Calu3 (cell line): ENCODE measurements around the gene MYL3. TPM values are rescaled to one million over a fixed set of nuclear protein-coding genes. Genes with fewer than 3 reads are reported as not detected.

Experiments
- BruUV-seq: library from RNA; stranded (reverse); fragments of 400-500 nt; replicated peaks from 2 replicates; lab custom pipeline; 2021; lab: Mats Ljungman, UMichigan
- CTCF ChIA-PET: fragments of 300-600 bp; sonication (Branson Sonifier 250); formaldehyde crosslinking; loops from one replicate; lab custom pipeline; 2022; ENCODE audit warnings: antibody characterized with exemption; lab: Charles Lee
- DNase-seq: peaks from one replicate; pipeline ENCODE4 v3.0.0; 2022
- H3K27ac Mint-ChIP-seq: one replicate; pipeline ENCODE4 v1.8.0; 2022; ENCODE audit warnings: mixed read lengths; ENCODE audit not compliant: unreplicated experiment
- H3K27me3 Mint-ChIP-seq: one replicate; pipeline ENCODE4 v1.8.0; 2022; ENCODE audit warnings: mixed read lengths; ENCODE audit not compliant: unreplicated experiment
- H3K36me3 Mint-ChIP-seq: one replicate; pipeline ENCODE4 v1.8.0; 2022; ENCODE audit warnings: mild to moderate bottlenecking, moderate library complexity, mixed read lengths; ENCODE audit not compliant: insufficient read depth, unreplicated experiment
- H3K4me1 Mint-ChIP-seq: one replicate; pipeline ENCODE4 v1.8.0; 2022; ENCODE audit warnings: mild to moderate bottlenecking, low read depth, mixed read lengths; ENCODE audit not compliant: unreplicated experiment
- H3K4me3 Mint-ChIP-seq: one replicate; pipeline ENCODE4 v1.8.0; 2022; ENCODE audit warnings: mild to moderate bottlenecking, low read depth, moderate library complexity, mixed read lengths; ENCODE audit not compliant: unreplicated experiment
- H3K9me3 Mint-ChIP-seq: one replicate; pipeline ENCODE4 v1.8.0; 2022; ENCODE audit warnings: low read depth, mixed read lengths; ENCODE audit not compliant: unreplicated experiment
- intact Hi-C: fragments of 100-400 bp; cut with micrococcal nuclease; formaldehyde crosslinking; loops from one replicate; pipeline ENCODE4 v1.10.0; 2022; ENCODE audit not compliant: unreplicated experiment
- total RNA-seq: library from RNA; stranded (reverse); gene quantifications from 2 replicates; pipeline ENCODE4 v1.2.3, GENCODE V29; 2022
- TF ChIP-seq, protein P1 (sequence below): fragments of 200-600 bp; IDR thresholded peaks from one replicate; pipeline ENCODE4 v1.8.0; 2022; ENCODE audit warnings: antibody characterized with exemption; ENCODE audit not compliant: unreplicated experiment

The MYL3 gene
- total RNA-seq, 1 experiment from 2014 or later: not detected

DNA sequence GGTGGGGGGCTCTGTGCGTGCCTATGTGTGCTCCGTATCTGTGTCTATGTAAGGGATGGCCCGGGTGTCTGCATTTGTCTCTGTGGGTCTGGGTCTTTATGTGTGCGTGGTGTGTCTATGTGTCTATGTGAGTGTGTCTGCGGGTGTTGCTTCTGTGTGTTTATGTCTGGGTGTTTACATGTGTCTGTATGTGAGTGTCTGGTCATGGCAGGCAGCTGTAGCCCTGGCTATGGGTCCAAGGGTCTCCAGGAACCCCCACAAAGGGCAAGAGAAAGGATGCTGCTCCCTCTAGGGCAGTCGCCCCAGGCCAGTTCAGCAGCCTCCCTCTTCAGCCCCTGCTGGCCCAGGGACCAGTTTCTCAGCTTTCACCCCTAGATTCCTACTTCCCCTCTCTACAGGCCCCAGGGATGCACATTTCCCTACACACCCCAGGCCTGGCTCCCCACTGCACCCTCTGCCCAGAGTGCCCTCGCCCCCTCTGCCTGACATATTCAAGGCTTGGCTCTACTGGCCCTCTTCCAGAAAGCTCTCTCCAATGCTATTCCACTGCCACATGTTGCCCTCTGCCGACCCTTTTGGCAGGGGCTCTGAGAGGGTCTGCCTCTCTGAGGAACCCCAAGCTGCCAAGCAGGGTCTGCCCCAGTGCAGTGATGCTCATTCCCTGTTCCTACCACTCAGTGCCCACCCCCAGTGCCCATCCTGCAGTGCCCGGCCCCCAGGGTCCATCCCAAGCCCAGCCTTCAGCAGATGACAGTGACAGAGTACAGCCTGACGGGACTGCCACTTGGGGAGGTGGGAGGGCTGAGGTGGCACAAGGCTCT is 1.0 kb upstream of the MYL3 start:
- Mint-ChIP-seq H3K27me3 (peaks cover 33% of the 10 kb centered on the region), H3K27ac (no peak overlapping the region), H3K36me3 (no peaks in the 10 kb centered on the region), H3K9me3 (no peaks in the 10 kb centered on the region), H3K4me1 (no peaks in the 10 kb centered on the region), H3K4me3 (no peak overlapping the region)
- DNase-seq: no peak
- CTCF ChIA-PET: no interaction called here
- BruUV-seq: no TSS peak
- TF ChIP-seq, protein P1, sequence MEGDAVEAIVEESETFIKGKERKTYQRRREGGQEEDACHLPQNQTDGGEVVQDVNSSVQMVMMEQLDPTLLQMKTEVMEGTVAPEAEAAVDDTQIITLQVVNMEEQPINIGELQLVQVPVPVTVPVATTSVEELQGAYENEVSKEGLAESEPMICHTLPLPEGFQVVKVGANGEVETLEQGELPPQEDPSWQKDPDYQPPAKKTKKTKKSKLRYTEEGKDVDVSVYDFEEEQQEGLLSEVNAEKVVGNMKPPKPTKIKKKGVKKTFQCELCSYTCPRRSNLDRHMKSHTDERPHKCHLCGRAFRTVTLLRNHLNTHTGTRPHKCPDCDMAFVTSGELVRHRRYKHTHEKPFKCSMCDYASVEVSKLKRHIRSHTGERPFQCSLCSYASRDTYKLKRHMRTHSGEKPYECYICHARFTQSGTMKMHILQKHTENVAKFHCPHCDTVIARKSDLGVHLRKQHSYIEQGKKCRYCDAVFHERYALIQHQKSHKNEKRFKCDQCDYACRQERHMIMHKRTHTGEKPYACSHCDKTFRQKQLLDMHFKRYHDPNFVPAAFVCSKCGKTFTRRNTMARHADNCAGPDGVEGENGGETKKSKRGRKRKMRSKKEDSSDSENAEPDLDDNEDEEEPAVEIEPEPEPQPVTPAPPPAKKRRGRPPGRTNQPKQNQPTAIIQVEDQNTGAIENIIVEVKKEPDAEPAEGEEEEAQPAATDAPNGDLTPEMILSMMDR: no peak
- intact Hi-C loops: loop anchor here (5.0 kb wide), 1 partner anchor 33 kb away; no protein-coding TSS in a partner anchor

DNA sequence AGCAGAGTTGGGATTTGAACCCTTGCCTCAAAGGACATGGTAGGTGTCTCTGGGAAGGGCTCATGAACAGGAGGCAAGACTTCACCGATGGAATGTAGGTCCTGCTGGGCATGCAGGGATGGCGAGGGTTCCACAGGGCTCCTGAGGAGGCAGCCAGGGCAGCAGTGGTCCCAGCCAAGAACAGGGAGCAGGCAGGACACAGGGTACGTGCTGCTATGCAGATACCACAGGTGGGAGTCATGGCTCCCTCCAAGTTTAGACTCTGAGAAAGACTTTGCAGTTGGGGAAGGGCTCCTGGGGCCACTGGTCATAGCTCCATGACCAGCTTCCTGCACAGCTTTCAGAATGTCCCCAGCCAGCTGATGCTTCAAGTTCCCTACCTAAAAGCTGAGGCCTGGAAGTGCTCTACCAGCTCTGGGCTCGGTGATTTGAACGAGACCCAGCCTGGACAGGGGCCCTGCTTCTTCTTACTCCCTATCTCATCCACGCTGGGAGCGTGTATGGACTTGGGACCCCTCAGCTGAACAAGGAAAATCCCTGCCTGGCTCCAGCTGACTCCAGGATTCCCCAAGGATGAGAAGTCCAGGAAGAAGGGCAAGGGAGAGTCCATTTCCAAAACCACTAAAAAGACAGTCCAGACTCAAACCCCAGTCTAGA is 747 bp downstream of the MYL3 start:
- no peaks in the 10 kb centered on the region for H3K36me3 Mint-ChIP-seq
- H3K27ac Mint-ChIP-seq: no peak overlapping the region
- H3K4me3 Mint-ChIP-seq: no peak overlapping the region
- TF ChIP-seq, protein P1: no peak
- H3K9me3 Mint-ChIP-seq: no peaks in the 10 kb centered on the region
- intact Hi-C loops: loop anchor here (5.0 kb wide), 1 partner anchor 35 kb away; no protein-coding TSS in a partner anchor
- no TSS peak for BruUV-seq
- CTCF ChIA-PET: interaction anchor here (1.1 kb wide), 1 partner anchor 9 kb away, joined by 3 read pairs; no protein-coding TSS in a partner anchor
- H3K27me3 Mint-ChIP-seq: peaks cover 42% of the 10 kb centered on the region
- DNase-seq: no peak
- H3K4me1 Mint-ChIP-seq: no peaks in the 10 kb centered on the region

DNA sequence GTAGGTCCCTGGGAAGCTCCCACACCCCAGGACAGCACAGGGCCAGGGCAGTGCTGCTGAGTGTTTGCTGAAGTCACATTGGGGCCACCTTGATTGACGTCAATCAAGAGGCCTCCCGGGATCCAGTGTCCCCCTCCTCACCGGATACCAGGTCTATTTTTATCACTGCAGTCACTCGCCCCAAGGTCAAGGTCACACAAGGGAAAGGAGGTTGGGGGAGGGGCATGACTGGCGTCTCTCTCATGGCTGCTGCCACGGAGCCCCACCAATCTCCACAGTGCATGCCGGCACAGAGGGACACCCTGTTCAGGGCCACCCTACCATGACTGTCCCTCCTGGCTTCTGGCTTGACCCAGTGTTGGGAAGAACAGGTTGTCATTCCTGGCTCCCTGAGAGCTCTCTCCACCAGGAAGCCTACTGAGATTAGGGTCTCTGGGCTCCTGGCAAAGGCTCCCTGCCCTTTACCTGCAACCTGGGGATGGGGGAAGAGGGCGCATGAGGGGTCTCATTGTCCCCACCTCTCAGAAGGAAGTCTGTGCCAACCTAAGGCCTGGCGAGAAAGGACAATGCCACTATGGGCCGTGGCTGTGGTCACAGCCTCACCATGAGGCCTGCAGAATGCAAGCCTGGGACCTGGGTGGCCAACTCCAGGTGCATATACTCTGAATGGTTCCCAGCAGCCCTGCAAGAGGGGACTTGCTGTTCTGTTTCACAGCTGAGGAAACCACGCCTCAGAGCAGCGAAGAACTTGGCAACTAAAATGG is 1.5 kb downstream of the MYL3 start:
- Mint-ChIP-seq H3K27me3 (peaks cover 49% of the 10 kb centered on the region), H3K27ac (no peak overlapping the region), H3K36me3 (no peaks in the 10 kb centered on the region), H3K4me1 (no peaks in the 10 kb centered on the region), H3K9me3 (no peaks in the 10 kb centered on the region), H3K4me3 (no peak overlapping the region)
- intact Hi-C loops: loop anchor here (5.0 kb wide), 1 partner anchor 36 kb away; no protein-coding TSS in a partner anchor
- BruUV-seq: no TSS peak
- TF ChIP-seq, protein P1: no peak
- CTCF ChIA-PET: no interaction called here
- no peak for DNase-seq
